Measurements from ENCODE around the gene SLIT3.

GRCh38 chr5:168883281-168883741, 417.6 kb downstream of the SLIT3 start:
- TF ChIP-seq CTCF (IDR thresholded peaks at IDR 0.05) (no peak), POLR2A (IDR thresholded peaks at IDR 0.05) (no peak)
